MM.1S (cell line): Measurements from ENCODE around the gene RBBP8.

ENCODE experiments used
- DNase-seq: peaks from one replicate; pipeline ENCODE4 v3.0.0-alpha.2; 2015
- H2AFZ ChIP-seq: fragments of 300-600 bp; sonication (generic); 2 replicates; pipeline ENCODE4 v1.6.0; 2016; ENCODE audit warnings: antibody characterized with exemption, low read length
- H3F3A ChIP-seq: fragments of 300-600 bp; sonication (generic); 2 replicates; pipeline ENCODE4 v1.6.1; 2016; ENCODE audit warnings: mild to moderate bottlenecking, antibody characterized with exemption, low read length, moderate library complexity, mixed read lengths; ENCODE audit not compliant: insufficient read depth
- H3K27ac ChIP-seq: fragments of 300-600 bp; sonication (generic); 2 replicates; pipeline ENCODE4 v1.5.1; 2016; ENCODE audit warnings: mild to moderate bottlenecking, low read length
- H3K27me3 ChIP-seq: fragments of 300-600 bp; sonication (generic); replicated peaks from 2 replicates; pipeline ENCODE4 v1.6.0; 2016; ENCODE audit warnings: low read length; ENCODE audit not compliant: insufficient read depth
- H3K36me3 ChIP-seq: fragments of 300-600 bp; sonication (generic); replicated peaks from 2 replicates; pipeline ENCODE4 v1.6.1; 2016; ENCODE audit warnings: mild to moderate bottlenecking, low read length, mixed read lengths; ENCODE audit not compliant: insufficient read depth
- H3K4me1 ChIP-seq: fragments of 300-600 bp; sonication (generic); 2 replicates; pipeline ENCODE4 v1.6.1; 2016; ENCODE audit warnings: low read length, mixed read lengths
- H3K4me2 ChIP-seq: fragments of 300-600 bp; sonication (generic); 2 replicates; pipeline ENCODE4 v1.6.0; 2016; ENCODE audit warnings: low read depth, low read length
- H3K4me3 ChIP-seq: fragments of 300-600 bp; sonication (generic); 2 replicates; pipeline ENCODE4 v1.5.1; 2016; ENCODE audit warnings: low read length, mixed read lengths
- H3K79me2 ChIP-seq: fragments of 300-600 bp; sonication (generic); 2 replicates; pipeline ENCODE4 v1.6.1; 2016; ENCODE audit warnings: mixed run types, low read length, mixed read lengths
- H3K9ac ChIP-seq: fragments of 300-600 bp; sonication (generic); 2 replicates; pipeline ENCODE4 v1.6.1; 2016; ENCODE audit warnings: low read length, mixed read lengths
- H3K9me2 ChIP-seq: fragments of 300-600 bp; sonication (generic); replicated peaks from 2 replicates; pipeline ENCODE4 v1.6.1; 2016; ENCODE audit warnings: mild to moderate bottlenecking, low read length, mixed read lengths; ENCODE audit not compliant: insufficient read depth
- H3K9me3 ChIP-seq: fragments of 300-600 bp; sonication (generic); replicated peaks from 2 replicates; pipeline ENCODE4 v1.6.1; 2016; ENCODE audit warnings: mild to moderate bottlenecking, low read length, mixed read lengths; ENCODE audit not compliant: insufficient read depth
- H4K20me1 ChIP-seq: fragments of 300-600 bp; sonication (generic); 2 replicates; pipeline ENCODE4 v1.6.1; 2016; ENCODE audit warnings: mild to moderate bottlenecking, low read length, moderate library complexity, mixed read lengths; ENCODE audit not compliant: insufficient read depth
- CTCF ChIP-seq: fragments of 300-600 bp; sonication (generic); IDR thresholded peaks from 2 replicates; pipeline ENCODE4 v1.5.1; 2016; ENCODE audit warnings: antibody characterized with exemption, low read length, mixed read lengths
- EZH2 ChIP-seq: fragments of 300-600 bp; sonication (generic); optimal IDR thresholded peaks from 2 replicates; pipeline ENCODE3; 2017; ENCODE audit warnings: low read depth, mild to moderate bottlenecking, antibody characterized with exemption, low read length, mixed read lengths
- EZH2phosphoT487 ChIP-seq: fragments of 300-600 bp; sonication (generic); IDR thresholded peaks from 2 replicates; pipeline ENCODE4 v1.6.1; 2018; ENCODE audit warnings: antibody characterized with exemption, low read length

Gene RBBP8

GRCh38 chr18:22962004-22962403, 28.9 kb downstream of the RBBP8 start:
- no peak for TF ChIP-seq CTCF
- no peak for TF ChIP-seq EZH2
- no peak for TF ChIP-seq EZH2phosphoT487
- H4K20me1 ChIP-seq, result no peaks in the 10 kb centered on the region

GRCh38 chr18:22964116-22964515, 31.0 kb downstream of the RBBP8 start:
- Histone ChIP-seq H3K27me3 (no peaks in the 10 kb centered on the region), H3K27ac (no peak overlapping the region), H3K9ac (no peak overlapping the region), H4K20me1 (no peaks in the 10 kb centered on the region), H3K9me2 (no peaks in the 10 kb centered on the region), H3K4me2 (no peak overlapping the region), H3K79me2 (peaks cover 40% of the 10 kb centered on the region), H2AFZ (no peak overlapping the region), H3F3A (no peaks in the 10 kb centered on the region), H3K36me3 (peaks cover 6% of the 10 kb centered on the region; the same call in 1 of the 2 replicates), H3K4me3 (no peak overlapping the region), H3K9me3 (no peaks in the 10 kb centered on the region), H3K4me1 (no peaks in the 10 kb centered on the region)
- no peak for DNase-seq
- TF ChIP-seq CTCF (no peak), EZH2phosphoT487 (no peak), EZH2 (no peak)

More at GRCh38 chr18:22962004-22962403, 28.9 kb downstream of the RBBP8 start:
- no peak for DNase-seq
- Histone ChIP-seq H2AFZ (no peak overlapping the region), H3F3A (no peaks in the 10 kb centered on the region), H3K9ac (no peak overlapping the region), H3K4me1 (no peaks in the 10 kb centered on the region; the same call in 1 of the 2 replicates), H3K4me3 (no peak overlapping the region), H3K27me3 (no peaks in the 10 kb centered on the region), H3K9me3 (no peaks in the 10 kb centered on the region), H3K4me2 (no peak overlapping the region), H3K79me2 (peaks cover 53% of the 10 kb centered on the region), H3K27ac (no peak overlapping the region), H3K36me3 (peaks cover 3% of the 10 kb centered on the region; the same call in 1 of the 2 replicates), H3K9me2 (no peaks in the 10 kb centered on the region)

- Histone ChIP-seq H3F3A (no peaks in the 10 kb centered on the region), H3K9me3 (no peaks in the 10 kb centered on the region), H3K4me2 (no peak overlapping the region), H3K9me2 (no peaks in the 10 kb centered on the region), H3K27ac (no peak overlapping the region), H3K36me3 (peaks cover 6% of the 10 kb centered on the region; the same call in 1 of the 2 replicates), H3K4me3 (no peak overlapping the region), H3K27me3 (no peaks in the 10 kb centered on the region), H3K9ac (no peak overlapping the region), H3K4me1 (no peaks in the 10 kb centered on the region), H4K20me1 (no peaks in the 10 kb centered on the region), H3K79me2 (peaks cover 43% of the 10 kb centered on the region), H2AFZ (no peak overlapping the region)
- no peak for DNase-seq
- TF ChIP-seq CTCF, result no peak
- TF ChIP-seq EZH2phosphoT487, result no peak
- TF ChIP-seq EZH2, result no peak
Observed at GRCh38 chr18:22964722-22965121, 31.6 kb downstream of the RBBP8 start.
